Activated T-helper 1 cell treated with anti-CD3 and anti-CD28 coated beads, Interleukin-12 subunit alpha, Interleukin-12 subunit beta, Interleukin-2, Interleukin-4 antibody, amounts not matched to agents 30 ng/mL and 10 ng/mL and 1 ng/mL, durations not matched to agents 14 hours and 24 hours and 36 hours (primary cell): ENCODE results near the gene PRPF19. TPM values are rescaled to one million over a fixed set of nuclear protein-coding genes. Genes with fewer than 3 reads are reported as not detected.

Source experiments
- DNase-seq: peaks from one replicate; pipeline ENCODE4 v3.0.0; 2021; ENCODE audit warnings: low spot score
- H3K27ac Mint-ChIP-seq: one replicate; pipeline ENCODE4 v1.8.0; 2021; ENCODE audit warnings: mild to moderate bottlenecking, mixed read lengths
- H3K27me3 Mint-ChIP-seq: one replicate; pipeline ENCODE4 v1.8.0; 2022; ENCODE audit warnings: mild to moderate bottlenecking, moderate library complexity, mixed read lengths; ENCODE audit not compliant: insufficient read depth
- H3K36me3 Mint-ChIP-seq: one replicate; pipeline ENCODE4 v1.8.0; 2021; ENCODE audit warnings: low read depth, mixed read lengths
- H3K4me1 Mint-ChIP-seq: one replicate; pipeline ENCODE4 v1.8.0; 2021; ENCODE audit warnings: low read depth, mixed read lengths
- H3K4me3 Mint-ChIP-seq: one replicate; pipeline ENCODE4 v1.8.0; 2021; ENCODE audit warnings: mild to moderate bottlenecking, moderate library complexity, mixed read lengths
- H3K9me3 Mint-ChIP-seq: one replicate; pipeline ENCODE4 v1.8.0; 2021; ENCODE audit warnings: mixed read lengths
- intact Hi-C: fragments of 100-400 bp; cut with micrococcal nuclease; formaldehyde crosslinking; loops from one replicate; pipeline ENCODE4 v1.15.1; 2024
- total RNA-seq: library from RNA; stranded (reverse); gene quantifications from 2 replicates; pipeline ENCODE4 v1.2.3, GENCODE V29; 2022

Gene PRPF19
- total RNA-seq, 1 donor from 2014 or later: 222 TPM

DNA sequence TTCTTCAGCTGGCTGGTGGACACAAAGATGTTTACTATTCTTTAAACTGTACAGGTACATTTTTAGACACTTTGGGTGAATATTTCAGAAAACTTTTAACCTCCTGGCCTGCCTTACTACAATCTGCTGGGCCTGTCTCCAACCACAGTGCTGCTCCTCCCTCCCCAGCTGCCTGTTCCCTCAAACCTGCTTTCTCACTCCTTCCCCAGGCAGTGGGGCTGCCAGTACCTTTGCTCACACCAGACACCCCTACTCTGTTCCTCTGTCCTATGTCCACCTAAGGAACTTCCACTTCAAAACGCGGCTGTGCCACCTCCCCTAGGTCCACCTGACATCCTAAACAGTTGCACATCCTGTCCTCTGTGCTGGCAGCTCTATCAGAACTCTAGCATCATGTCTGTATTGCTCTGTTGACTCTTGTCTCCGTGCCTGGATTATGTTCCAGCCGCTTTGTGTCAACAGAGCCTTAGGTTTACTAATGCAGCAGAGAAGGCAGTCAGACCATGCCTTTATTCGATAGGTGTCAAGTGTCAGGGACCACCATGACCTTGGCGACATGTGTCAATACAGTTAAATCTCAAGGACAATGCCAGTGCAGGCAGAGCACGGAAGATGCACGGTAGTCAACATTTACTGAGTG is 25.6 kb downstream of the PRPF19 start:
- intact Hi-C loops: no loop called here
- peaks cover 2% of the 10 kb centered on the region for H3K27me3 Mint-ChIP-seq
- peaks cover 4% of the 10 kb centered on the region for H3K4me1 Mint-ChIP-seq
- peaks cover 23% of the 10 kb centered on the region for H3K36me3 Mint-ChIP-seq
- DNase-seq: no peak
- no peak overlapping the region for H3K27ac Mint-ChIP-seq
- H3K4me3 Mint-ChIP-seq: no peak overlapping the region
- no peaks in the 10 kb centered on the region for H3K9me3 Mint-ChIP-seq

DNA sequence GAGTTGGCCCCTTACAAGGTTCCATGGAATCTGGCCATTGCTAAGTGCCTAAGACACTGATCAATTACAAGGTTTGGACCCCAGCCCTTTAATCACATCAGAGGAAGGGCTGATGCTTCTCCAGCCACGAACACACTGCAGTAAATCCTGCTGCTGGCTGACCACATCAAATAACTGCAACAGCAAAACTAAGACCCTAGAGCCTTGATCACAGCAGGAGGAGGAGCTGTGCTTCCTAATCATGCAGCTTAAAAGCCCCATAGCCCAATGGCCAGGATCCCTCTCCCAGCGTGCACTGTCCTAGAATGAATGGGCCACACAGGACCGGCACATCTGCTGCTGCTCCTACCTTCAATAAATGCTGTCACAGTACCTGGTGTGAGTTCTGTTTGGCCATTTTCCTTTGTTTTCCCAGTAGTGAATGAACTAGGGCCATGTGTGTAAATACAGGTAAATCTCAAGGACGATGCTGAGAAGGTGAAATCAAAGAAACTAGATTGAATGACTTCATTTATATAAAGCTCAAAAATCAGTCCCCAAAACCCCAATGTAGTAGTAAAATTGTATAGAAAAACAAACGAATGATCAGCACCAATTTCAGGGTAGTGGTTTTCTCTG is 26.3 kb downstream of the PRPF19 start:
- no peak overlapping the region for H3K4me3 Mint-ChIP-seq
- no peaks in the 10 kb centered on the region for H3K9me3 Mint-ChIP-seq
- intact Hi-C loops: no loop called here
- peaks cover 2% of the 10 kb centered on the region for H3K27me3 Mint-ChIP-seq
- no peak for DNase-seq
- H3K27ac Mint-ChIP-seq: no peak overlapping the region
- peaks cover 20% of the 10 kb centered on the region for H3K36me3 Mint-ChIP-seq
- peaks cover 4% of the 10 kb centered on the region for H3K4me1 Mint-ChIP-seq

GRCh38 chr11:60879104-60879503 is 27.3 kb downstream of the PRPF19 start:
- H3K9me3 Mint-ChIP-seq: no peaks in the 10 kb centered on the region
- H3K36me3 Mint-ChIP-seq: peaks cover 20% of the 10 kb centered on the region
- no peak for DNase-seq
- intact Hi-C loops: no loop called here
- H3K4me3 Mint-ChIP-seq: no peak overlapping the region
- H3K27ac Mint-ChIP-seq: no peak overlapping the region
- peaks cover 2% of the 10 kb centered on the region for H3K27me3 Mint-ChIP-seq
- peaks cover 4% of the 10 kb centered on the region for H3K4me1 Mint-ChIP-seq

DNA sequence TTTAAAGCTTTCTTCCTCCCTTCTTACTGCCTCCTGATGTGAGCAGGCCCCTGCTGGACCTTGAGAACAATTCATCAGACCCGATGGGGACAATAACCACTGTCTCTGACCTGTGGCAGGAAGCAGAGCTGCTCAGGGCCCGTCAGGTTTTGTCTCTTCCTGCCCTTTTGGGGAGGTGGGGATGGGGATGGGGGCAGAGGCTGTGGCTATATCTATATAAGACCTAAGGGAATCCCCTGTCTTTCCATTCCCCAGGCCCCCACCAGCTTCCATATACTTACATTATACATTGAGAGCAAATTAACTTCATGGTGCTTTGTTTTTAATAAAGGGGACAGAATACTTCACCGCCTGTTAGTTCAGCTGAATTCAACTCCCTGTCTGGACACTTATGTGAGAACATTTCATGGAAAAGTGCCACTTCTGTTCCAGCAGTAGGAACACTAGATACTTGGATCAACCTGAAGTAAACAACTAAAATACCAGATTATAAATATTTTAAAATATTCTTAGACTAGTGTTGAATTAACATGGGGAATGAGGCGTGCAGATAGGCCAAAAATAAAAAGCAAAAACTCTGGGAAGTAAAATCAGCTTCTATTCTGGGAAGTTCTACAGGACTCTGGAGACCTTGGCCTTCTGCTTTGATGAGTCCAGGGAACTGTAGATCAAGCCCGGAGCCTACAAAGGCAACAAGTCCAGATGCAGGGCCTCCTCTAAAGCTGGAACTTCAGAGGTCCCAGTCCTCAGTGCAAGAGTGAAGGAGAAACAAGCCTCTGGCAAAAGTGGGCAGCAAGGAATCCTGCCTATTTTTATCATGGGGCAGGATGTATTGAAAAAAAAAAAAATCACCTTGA is 27.9 kb downstream of the PRPF19 start:
- peaks cover 20% of the 10 kb centered on the region for H3K36me3 Mint-ChIP-seq
- H3K4me3 Mint-ChIP-seq: no peak overlapping the region
- H3K27me3 Mint-ChIP-seq: peaks cover 2% of the 10 kb centered on the region
- H3K27ac Mint-ChIP-seq: no peak overlapping the region
- no peak for DNase-seq
- intact Hi-C loops: no loop called here
- H3K9me3 Mint-ChIP-seq: no peaks in the 10 kb centered on the region
- H3K4me1 Mint-ChIP-seq: peaks cover 4% of the 10 kb centered on the region

- no peaks in the 10 kb centered on the region for H3K9me3 Mint-ChIP-seq
- peaks cover 8% of the 10 kb centered on the region for H3K4me1 Mint-ChIP-seq
- DNase-seq: no peak
- no peak overlapping the region for H3K4me3 Mint-ChIP-seq
- H3K27me3 Mint-ChIP-seq: peaks cover 2% of the 10 kb centered on the region
- intact Hi-C loops: no loop called here
- peaks cover 20% of the 10 kb centered on the region for H3K36me3 Mint-ChIP-seq
- H3K27ac Mint-ChIP-seq: no peak overlapping the region
Measured at GRCh38 chr11:60876168-60876485, 30.3 kb downstream of the PRPF19 start.

DNA sequence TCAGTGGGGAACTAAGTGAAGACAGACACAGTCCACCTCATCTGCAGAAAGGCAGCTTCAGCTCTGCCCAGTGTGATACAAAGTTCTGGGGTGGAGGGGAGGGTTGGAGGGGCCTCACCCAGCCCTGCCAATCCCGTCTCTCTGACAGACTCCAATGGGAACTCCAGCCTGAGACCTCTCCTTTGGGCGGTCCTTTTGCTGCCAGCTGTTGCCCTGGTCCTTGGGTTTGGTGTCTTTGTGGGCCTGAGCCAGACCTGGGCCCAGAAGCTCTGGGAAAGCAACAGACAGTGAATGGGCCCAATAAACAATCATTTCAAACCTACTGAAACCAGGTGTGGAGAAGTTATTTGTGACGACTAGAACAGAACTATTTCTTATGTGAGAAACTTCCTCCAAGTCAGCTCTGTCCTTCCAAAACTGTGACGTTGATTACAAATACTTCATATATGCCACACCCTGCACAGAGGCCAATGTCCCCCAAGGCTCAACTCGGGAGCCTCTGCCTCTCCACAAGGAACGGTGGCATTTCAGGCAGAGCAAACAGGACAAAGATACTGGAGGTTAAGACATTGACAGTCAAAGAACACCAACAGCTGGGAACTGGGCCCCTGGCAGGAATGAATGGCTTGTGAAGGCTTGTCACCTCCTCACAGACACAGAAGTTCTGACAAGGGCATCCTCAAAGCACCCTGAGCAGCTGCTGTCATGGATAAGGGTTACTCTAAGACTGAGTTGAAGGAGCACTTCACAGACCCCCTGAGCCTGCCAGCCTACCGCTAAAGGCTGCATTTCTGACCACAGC is 30.8 kb downstream of the PRPF19 start:
- H3K4me3 Mint-ChIP-seq: no peak overlapping the region
- intact Hi-C loops: no loop called here
- H3K9me3 Mint-ChIP-seq: no peaks in the 10 kb centered on the region
- peaks cover 18% of the 10 kb centered on the region for H3K36me3 Mint-ChIP-seq
- H3K27me3 Mint-ChIP-seq: peaks cover 2% of the 10 kb centered on the region
- no peak for DNase-seq
- H3K4me1 Mint-ChIP-seq: peaks cover 5% of the 10 kb centered on the region
- H3K27ac Mint-ChIP-seq: no peak overlapping the region

GRCh38 chr11:60874421-60875365 is 31.7 kb downstream of the PRPF19 start:
- no peak overlapping the region for H3K27ac Mint-ChIP-seq
- no peak overlapping the region for H3K4me3 Mint-ChIP-seq
- intact Hi-C loops: no loop called here

DNA sequence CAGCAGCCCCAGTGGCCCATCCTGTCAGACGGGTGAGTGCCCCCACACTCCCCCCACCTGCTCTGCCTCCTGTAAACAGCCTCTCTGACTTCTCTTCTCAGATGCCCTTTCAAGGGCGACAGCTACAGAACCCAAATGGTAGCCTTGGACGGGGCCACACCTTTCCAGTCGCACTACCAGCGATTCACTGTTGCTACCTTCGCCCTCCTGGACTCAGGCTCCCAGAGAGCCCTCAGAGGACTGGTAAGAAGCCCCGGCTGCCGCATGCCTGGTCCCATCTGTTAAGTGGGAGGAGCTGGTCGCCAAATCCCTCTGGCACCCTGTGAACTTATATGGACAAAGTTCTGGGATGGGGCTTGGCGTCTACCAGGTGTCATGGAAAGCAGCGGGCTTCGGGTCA is 32.9 kb downstream of the PRPF19 start:
- Mint-ChIP-seq H3K27me3 (no peaks in the 10 kb centered on the region), H3K4me1 (peaks cover 4% of the 10 kb centered on the region), H3K9me3 (no peaks in the 10 kb centered on the region), H3K4me3 (no peak overlapping the region), H3K36me3 (peaks cover 9% of the 10 kb centered on the region), H3K27ac (no peak overlapping the region)
- intact Hi-C loops: no loop called here
- DNase-seq: no peak

More at GRCh38 chr11:60874421-60875365, 31.7 kb downstream of the PRPF19 start:
- Mint-ChIP-seq H3K36me3 (peaks cover 13% of the 10 kb centered on the region), H3K9me3 (no peaks in the 10 kb centered on the region), H3K27me3 (peaks cover 2% of the 10 kb centered on the region), H3K4me1 (peaks cover 4% of the 10 kb centered on the region)
- no peak for DNase-seq

GRCh38 chr11:60872961-60873524 is 33.3 kb downstream of the PRPF19 start:
- peaks cover 8% of the 10 kb centered on the region for H3K36me3 Mint-ChIP-seq
- no peak overlapping the region for H3K4me3 Mint-ChIP-seq
- no peaks in the 10 kb centered on the region for H3K9me3 Mint-ChIP-seq
- intact Hi-C loops: no loop called here
- DNase-seq: no peak
- H3K4me1 Mint-ChIP-seq: peaks cover 4% of the 10 kb centered on the region
- H3K27ac Mint-ChIP-seq: no peak overlapping the region
- no peaks in the 10 kb centered on the region for H3K27me3 Mint-ChIP-seq

GRCh38 chr11:60872124-60872960 is 34.0 kb downstream of the PRPF19 start:
- Mint-ChIP-seq H3K36me3 (peaks cover 3% of the 10 kb centered on the region), H3K9me3 (no peaks in the 10 kb centered on the region), H3K4me3 (no peak overlapping the region), H3K27ac (no peak overlapping the region), H3K4me1 (peaks cover 4% of the 10 kb centered on the region), H3K27me3 (no peaks in the 10 kb centered on the region)
- DNase-seq: no peak
- intact Hi-C loops: no loop called here

- H3K27me3 Mint-ChIP-seq: no peaks in the 10 kb centered on the region
- H3K27ac Mint-ChIP-seq: no peak overlapping the region
Measured at GRCh38 chr11:60871378-60872061, 34.9 kb downstream of the PRPF19 start.

More at GRCh38 chr11:60871378-60872061, 34.9 kb downstream of the PRPF19 start:
- Mint-ChIP-seq H3K4me1 (peaks cover 4% of the 10 kb centered on the region), H3K9me3 (no peaks in the 10 kb centered on the region), H3K4me3 (no peak overlapping the region), H3K36me3 (no peaks in the 10 kb centered on the region)
- no peak for DNase-seq
- intact Hi-C loops: no loop called here
